ENCODE data around the gene FUT1. TPM values are rescaled to one million over a fixed set of nuclear protein-coding genes. Genes with fewer than 3 reads are reported as not detected.

The FUT1 gene
- total and polyA plus RNA-seq, 2 of the 8 experiments (the other 6 are each of a cell fraction or from before 2014, with no cell fraction given): 7.4 to 12.9 TPM

DNA sequence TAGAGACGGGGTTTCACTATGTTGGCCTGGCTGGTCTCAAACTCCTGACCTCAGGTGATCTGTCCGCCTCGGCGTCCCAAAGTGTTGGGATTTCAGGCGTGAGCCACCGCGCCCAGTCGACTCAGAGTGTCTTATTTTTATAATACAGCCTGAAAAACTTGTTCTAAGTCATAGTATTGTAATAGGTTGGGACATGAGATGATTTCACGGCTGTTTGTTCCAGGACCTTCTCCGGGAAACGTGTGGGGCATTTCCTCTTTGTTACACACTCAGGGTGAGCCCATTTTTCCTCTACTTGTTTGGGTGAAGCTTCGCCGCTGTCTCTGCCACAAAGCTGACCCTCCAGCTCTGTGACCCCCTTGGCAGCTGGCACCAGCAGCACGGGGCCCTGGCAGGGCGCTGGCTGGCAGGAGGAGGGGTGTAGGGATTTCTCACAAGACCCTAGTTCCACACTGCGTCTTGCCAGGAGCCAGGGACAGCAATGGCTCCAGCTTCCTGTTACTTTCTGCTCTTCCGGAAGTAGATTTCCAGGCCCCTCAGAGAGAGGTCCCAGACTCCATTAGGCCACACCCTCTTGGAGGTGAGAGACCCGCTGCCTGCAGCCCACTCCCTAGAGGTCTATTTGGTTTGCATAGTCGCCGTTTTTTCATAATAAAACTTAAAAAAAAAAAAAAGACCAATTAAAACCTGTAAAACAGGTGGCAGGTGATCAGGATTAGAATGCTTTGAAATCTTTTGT is 18.5 kb upstream of the FUT1 start (continued):
- TF ChIP-seq CHD7 (IDR thresholded peaks at IDR 0.05; ENCODE audit: insufficient replicate concordance, low read length) (no peak), KDM5A (IDR thresholded peaks at IDR 0.05; ENCODE audit: low read length) (no peak), JUND (IDR thresholded peaks at IDR 0.05; ENCODE audit: low read length) (no peak), ATF3 (IDR thresholded peaks at IDR 0.05; ENCODE audit: insufficient read depth, low read depth, low read length) (no peak), EZH2 (IDR thresholded peaks at IDR 0.05; ENCODE audit: low read depth, low read length, severe bottlenecking) (no peak), TAF7 (optimal IDR thresholded peaks at IDR 0.05; ENCODE audit: borderline replicate concordance, low read depth, low read length) (no peak), EP300 (IDR thresholded peaks at IDR 0.05; ENCODE audit: borderline replicate concordance in 1 of 2, low read depth in 2 of 2, low read length in 2 of 2) (no peak), SAP30 (IDR thresholded peaks at IDR 0.05; ENCODE audit: insufficient read depth, insufficient replicate concordance, low read length) (no peak)

Data from H1 (cell line).